Skeletal muscle tissue (tissue), 4 donors: ENCODE results near the gene SLC12A2. TPM values are rescaled to one million over a fixed set of nuclear protein-coding genes. Genes with fewer than 3 reads are reported as not detected.

Experiments
- H3K27ac ChIP-seq: one replicate; pipeline ENCODE4 v1.7.0; 2013; ENCODE audit warnings: mild to moderate bottlenecking, low read depth, low read length, inconsistent platforms
- H3K27me3 ChIP-seq, 3 donors: one replicate each; pipeline ENCODE4 v1.7.0; 2013; ENCODE audit warnings: low read length in 3 of 3; ENCODE audit not compliant: control insufficient read depth in 3 of 3, insufficient read depth in 3 of 3
- H3K36me3 ChIP-seq, 3 donors: one replicate each; pipeline ENCODE4 v1.7.0; 2013; ENCODE audit warnings: low read length in 3 of 3; ENCODE audit not compliant: control insufficient read depth in 3 of 3, insufficient read depth in 3 of 3
- H3K4me1 ChIP-seq, 3 donors: one replicate each; pipeline ENCODE4 v1.7.0; 2013; ENCODE audit warnings: low read length in 3 of 3, mild to moderate bottlenecking in 3 of 3; ENCODE audit not compliant: control insufficient read depth in 3 of 3, insufficient read depth in 3 of 3
- H3K4me3 ChIP-seq, 3 donors: one replicate each; pipeline ENCODE4 v1.7.0; 2013; ENCODE audit warnings: low read length in 3 of 3
- H3K9ac ChIP-seq, 3 donors: one replicate each; pipeline ENCODE4 v1.7.0; 2013; ENCODE audit warnings: low read length in 3 of 3, mild to moderate bottlenecking in 3 of 3, moderate library complexity in 2 of 3, low read depth in 1 of 3
- H3K9me3 ChIP-seq, 3 donors: one replicate each; pipeline ENCODE4 v1.7.0; 2013; ENCODE audit warnings: low read length in 3 of 3; ENCODE audit not compliant: control insufficient read depth in 3 of 3
- total RNA-seq: library from RNA; depleted of rRNA; stranded (reverse); fragments of >200 nt; gene quantifications from one replicate; pipeline ENCODE4 v1.2.3, GENCODE V29; 2014
- donor health status: Osteomylitis.

The SLC12A2 gene
- total RNA-seq, 1 donor from 2014 or later, result 24.5 TPM

DNA sequence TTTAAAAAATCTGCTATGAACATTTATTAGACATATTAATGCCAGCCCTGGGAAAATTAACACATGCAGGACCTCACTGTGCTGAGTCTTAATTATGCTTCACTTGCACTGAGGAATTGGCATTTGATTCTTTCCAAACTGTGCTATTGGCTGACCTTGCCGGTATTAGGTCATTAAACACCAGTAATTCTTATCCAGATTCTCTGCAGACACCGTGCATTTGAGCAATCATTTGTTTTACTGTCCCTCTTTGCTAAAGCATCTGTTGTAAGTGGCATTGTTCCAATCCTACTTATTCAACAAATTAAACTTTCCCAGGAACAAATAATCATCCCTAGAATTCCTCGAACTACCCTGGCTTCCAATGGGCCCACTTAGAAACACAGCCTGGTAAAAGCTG lies 145.0 kb downstream of the SLC12A2 start:
- H3K27ac ChIP-seq, result no peak overlapping the region
- no peak overlapping the region for H3K9ac ChIP-seq
- H3K36me3 ChIP-seq, result no peaks in the 10 kb centered on the region
- H3K4me3 ChIP-seq, result no peak overlapping the region
- peaks cover 0 to 2% (median 0%) of the 10 kb centered on the region in 3 donors for H3K4me1 ChIP-seq
- no peaks in the 10 kb centered on the region for H3K9me3 ChIP-seq
- H3K27me3 ChIP-seq, result no peaks in the 10 kb centered on the region

DNA sequence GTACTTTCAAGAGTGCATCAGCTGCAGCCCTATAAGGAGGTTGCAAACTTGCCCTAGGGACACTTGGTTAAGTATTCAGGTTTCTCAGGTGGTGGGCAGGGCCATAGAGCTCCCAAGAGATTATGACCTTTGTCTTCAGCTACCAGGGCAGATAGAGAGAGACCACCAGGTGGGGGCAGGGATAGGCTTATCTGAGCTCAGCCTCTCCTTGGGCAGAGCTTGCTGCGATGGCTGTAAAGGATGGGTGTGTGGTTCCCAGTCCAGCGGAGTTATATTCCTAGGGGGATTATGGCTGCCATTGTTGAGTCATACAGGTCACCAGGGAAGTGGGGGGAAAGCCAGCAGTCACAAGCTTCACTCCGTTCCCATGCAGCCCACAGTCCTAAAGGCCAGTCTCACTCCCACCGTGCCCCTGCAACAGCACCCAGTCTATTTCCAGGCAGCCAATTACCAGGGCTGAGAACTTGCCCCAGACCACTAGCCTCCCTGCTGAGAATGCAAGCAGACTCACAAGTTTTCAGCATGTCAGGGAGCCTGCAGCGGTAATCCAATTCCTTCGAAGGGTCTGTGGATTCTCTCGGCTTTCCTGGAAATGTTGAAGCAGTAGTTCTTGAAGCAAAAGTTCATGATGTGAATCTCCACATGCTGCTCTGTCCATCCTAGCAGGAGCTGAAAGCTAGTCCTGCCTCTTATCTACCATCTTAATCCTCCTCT lies 151.5 kb downstream of the SLC12A2 start:
- H3K9me3 ChIP-seq, result no peaks in the 10 kb centered on the region
- H3K36me3 ChIP-seq, result no peaks in the 10 kb centered on the region
- no peak overlapping the region for H3K9ac ChIP-seq
- no peaks in the 10 kb centered on the region for H3K27me3 ChIP-seq
- H3K4me3 ChIP-seq, result no peak overlapping the region
- H3K27ac ChIP-seq, result no peak overlapping the region
- H3K4me1 ChIP-seq, result no peaks in the 10 kb centered on the region

DNA sequence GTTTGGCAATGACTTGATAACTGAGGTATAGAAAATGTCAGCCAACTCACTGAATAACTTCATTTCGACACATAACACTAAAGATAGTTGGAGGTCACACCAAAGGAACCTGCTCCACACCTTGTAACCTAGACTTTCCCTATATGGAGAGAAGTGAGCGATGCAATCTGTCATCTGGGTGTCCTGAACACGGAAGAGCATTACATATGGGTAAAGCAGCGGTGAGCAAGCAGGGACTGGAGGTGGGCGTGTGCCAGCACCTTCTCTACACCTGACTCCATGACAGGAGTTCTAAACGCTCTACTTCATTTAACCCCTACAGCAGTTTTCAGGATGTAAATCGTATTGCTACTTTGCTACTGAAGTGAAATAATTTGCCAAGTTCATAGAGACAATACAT lies 152.8 kb downstream of the SLC12A2 start:
- Histone ChIP-seq H3K9me3 (no peaks in the 10 kb centered on the region), H3K4me1 (no peaks in the 10 kb centered on the region), H3K27ac (no peak overlapping the region), H3K27me3 (no peaks in the 10 kb centered on the region), H3K9ac (no peak overlapping the region), H3K36me3 (no peaks in the 10 kb centered on the region), H3K4me3 (no peak overlapping the region)

DNA sequence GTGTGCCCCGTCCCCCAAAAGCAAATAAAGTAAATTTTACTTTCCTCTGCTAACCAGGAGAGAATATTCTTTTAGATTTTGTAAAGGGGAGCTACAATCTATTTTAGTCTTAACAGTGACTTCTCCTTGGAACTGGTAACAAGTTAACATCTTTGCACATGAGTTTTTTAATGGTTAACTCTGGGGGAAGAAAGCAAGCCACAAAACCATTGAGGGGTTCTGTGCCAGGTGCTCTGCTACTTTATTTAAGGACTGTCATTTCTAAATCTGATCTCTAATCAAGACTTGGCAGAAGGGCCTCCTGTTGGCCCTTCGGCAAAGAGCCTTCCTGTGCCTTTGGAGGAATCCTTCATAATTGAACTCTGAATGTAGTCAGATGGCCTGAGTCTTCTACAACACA lies 153.4 kb downstream of the SLC12A2 start:
- Histone ChIP-seq H3K9ac (no peak overlapping the region), H3K36me3 (no peaks in the 10 kb centered on the region), H3K27ac (no peak overlapping the region), H3K9me3 (no peaks in the 10 kb centered on the region), H3K4me1 (no peaks in the 10 kb centered on the region), H3K27me3 (no peaks in the 10 kb centered on the region), H3K4me3 (no peak overlapping the region)

DNA sequence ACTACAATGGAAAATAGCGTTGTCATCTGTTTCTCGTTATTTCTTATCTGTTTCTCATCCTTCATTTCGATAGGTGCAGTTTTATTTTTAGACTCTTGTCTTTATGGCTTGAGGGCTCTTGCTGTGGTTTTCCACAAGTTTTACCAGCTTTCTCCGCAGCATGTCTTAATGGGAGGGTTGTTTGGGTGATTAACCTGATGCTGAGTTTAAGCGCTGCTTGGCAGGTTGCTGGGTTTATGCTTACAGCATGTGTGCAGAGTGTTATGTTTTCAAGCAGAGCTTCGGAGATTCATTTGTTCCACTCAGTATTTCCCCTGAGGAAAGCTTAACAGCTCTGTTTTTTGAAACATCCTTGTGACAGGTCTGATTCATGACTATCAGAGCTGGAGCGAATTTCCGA lies 154.0 kb downstream of the SLC12A2 start:
- no peaks in the 10 kb centered on the region for H3K9me3 ChIP-seq
- no peak overlapping the region for H3K4me3 ChIP-seq
- no peaks in the 10 kb centered on the region for H3K27me3 ChIP-seq
- H3K27ac ChIP-seq, result no peak overlapping the region
- no peaks in the 10 kb centered on the region for H3K4me1 ChIP-seq
- no peaks in the 10 kb centered on the region for H3K36me3 ChIP-seq
- no peak overlapping the region for H3K9ac ChIP-seq
